ENCODE measurements around the gene CXCL12.

Gene CXCL12

GRCh38 chr10:44348496-44348895 is 36.4 kb downstream of the CXCL12 start:
- no peak for DNase-seq (ENCODE audit: low spot score)
- no peak for TF ChIP-seq CTCF (IDR thresholded peaks at IDR 0.05; ENCODE audit: extremely low read depth, missing control alignments)

GRCh38 chr10:44347609-44348400 is 37.1 kb downstream of the CXCL12 start:
- DNase-seq (ENCODE audit: low spot score), result no peak
- TF ChIP-seq CTCF (IDR thresholded peaks at IDR 0.05; ENCODE audit: extremely low read depth, missing control alignments), result no peak

- TF ChIP-seq CTCF (IDR thresholded peaks at IDR 0.05; ENCODE audit: extremely low read depth, missing control alignments), result no peak
- DNase-seq (ENCODE audit: low spot score), result no peak
These were observed 40.2 kb downstream of the CXCL12 start for GRCh38 chr10:44344727-44345126.

GRCh38 chr10:44343843-44344242 is 41.1 kb downstream of the CXCL12 start:
- TF ChIP-seq CTCF (IDR thresholded peaks at IDR 0.05; ENCODE audit: extremely low read depth, missing control alignments), result no peak
- no peak for DNase-seq (ENCODE audit: low spot score)

GRCh38 chr10:44341886-44342285 is 43.0 kb downstream of the CXCL12 start:
- TF ChIP-seq CTCF (IDR thresholded peaks at IDR 0.05; ENCODE audit: extremely low read depth, missing control alignments), result no peak
- no peak for DNase-seq (ENCODE audit: low spot score)

- TF ChIP-seq CTCF (IDR thresholded peaks at IDR 0.05; ENCODE audit: extremely low read depth, missing control alignments), result no peak
- no peak for DNase-seq (ENCODE audit: low spot score)
These were observed 44.3 kb downstream of the CXCL12 start for GRCh38 chr10:44340557-44340956.

- TF ChIP-seq CTCF (IDR thresholded peaks at IDR 0.05; ENCODE audit: extremely low read depth, missing control alignments), result no peak
- DNase-seq (ENCODE audit: low spot score), result no peak
These were observed 45.7 kb downstream of the CXCL12 start for GRCh38 chr10:44339218-44339617.
